ENCODE results near the gene DKKL1.
"Not testable (repeated sequence)": the region's sequence is repeated elsewhere in the genome, so short reads cannot be mapped to it uniquely, and the experiment has no call there.

Gene DKKL1

GRCh38 chr19:49363268-49364082 is at the start of gene DKKL1:
Gene DKKL1 (plus strand): TSS chr19:49363877. CDS start chr19:49363999, 122 bp downstream.
- peak; percentile 85 for DNase-seq (ENCODE audit: low spot score)

- DNase-seq (ENCODE audit: low spot score), result no peak
These were observed 48.6 kb upstream of the DKKL1 start for GRCh38 chr19:49315111-49315510.

GRCh38 chr19:49316284-49316683 is 47.4 kb upstream of the DKKL1 start:
- DNase-seq (ENCODE audit: low spot score), result no peak

GRCh38 chr19:49318296-49318695 is 45.4 kb upstream of the DKKL1 start:
- no peak for DNase-seq (ENCODE audit: low spot score)

- no peak for DNase-seq (ENCODE audit: low spot score)
These were observed 38.7 kb upstream of the DKKL1 start, which contains the start of gene SLC6A16 for GRCh38 chr19:49324801-49325576. Gene SLC6A16 (minus strand): TSS chr19:49325191. CDS start chr19:49311347, 13,844 bp downstream.

GRCh38 chr19:49325756-49326155 is 37.9 kb upstream of the DKKL1 start:
- not testable (repeated sequence) for DNase-seq (ENCODE audit: low spot score)

GRCh38 chr19:49326165-49326704 is 37.4 kb upstream of the DKKL1 start:
- no peak for DNase-seq (ENCODE audit: low spot score)

- peak; percentile 15 for DNase-seq (ENCODE audit: low spot score)
These were observed 35.7 kb upstream of the DKKL1 start for GRCh38 chr19:49327878-49328544.

GRCh38 chr19:49328741-49329140 is 34.9 kb upstream of the DKKL1 start:
- DNase-seq (ENCODE audit: low spot score), result no peak

- not testable (repeated sequence) for DNase-seq (ENCODE audit: low spot score)
These were observed 32.5 kb upstream of the DKKL1 start for GRCh38 chr19:49331187-49331586.

- DNase-seq (ENCODE audit: low spot score), result no peak
These were observed 32.0 kb upstream of the DKKL1 start for GRCh38 chr19:49331616-49332055.

- DNase-seq (ENCODE audit: low spot score), result not testable (repeated sequence)
These were observed 30.8 kb upstream of the DKKL1 start for GRCh38 chr19:49332691-49333417.

GRCh38 chr19:49333418-49333805 is 30.3 kb upstream of the DKKL1 start:
- no peak for DNase-seq (ENCODE audit: low spot score)

- no peak for DNase-seq (ENCODE audit: low spot score)
These were observed 29.8 kb upstream of the DKKL1 start for GRCh38 chr19:49333811-49334288.

GRCh38 chr19:49335071-49335783 is 28.4 kb upstream of the DKKL1 start, which contains the start of gene CD37:
Gene CD37 (plus strand): TSS chr19:49335406. CDS start chr19:49335541, 135 bp downstream.
- no peak for DNase-seq (ENCODE audit: low spot score)

- no peak for DNase-seq (ENCODE audit: low spot score)
These were observed 27.7 kb upstream of the DKKL1 start for GRCh38 chr19:49335784-49336481.

GRCh38 chr19:49336482-49337266 is 27.0 kb upstream of the DKKL1 start:
- DNase-seq (ENCODE audit: low spot score), result no peak

- no peak for DNase-seq (ENCODE audit: low spot score)
These were observed 26.2 kb upstream of the DKKL1 start for GRCh38 chr19:49337267-49338022.
